Activated T-cell treated with anti-CD3 and anti-CD28 coated beads, Interleukin-2, amount 50 U/mL, for 4 hours (primary cell): ENCODE data around the gene WDR89. TPM values are rescaled to one million over a fixed set of nuclear protein-coding genes. Genes with fewer than 3 reads are reported as not detected.
"Not testable (repeated sequence)": the region's sequence is repeated elsewhere in the genome, so short reads cannot be mapped to it uniquely, and the experiment has no call there.

ENCODE experiments used
- ATAC-seq, 2 donors: fragments of 200-7000 bp; cut with Tn5 transposase; one replicate each; pipeline ENCODE4 v1.10.0; 2021
- DNase-seq: peaks from one replicate; pipeline ENCODE4 v3.0.0-alpha.2; 2020
- H3K27me3 Mint-ChIP-seq: one replicate; pipeline ENCODE4 v1.8.0; 2021; ENCODE audit warnings: low read depth, mixed read lengths
- H3K36me3 Mint-ChIP-seq: one replicate; pipeline ENCODE4 v1.8.0; 2022; ENCODE audit warnings: mixed read lengths; ENCODE audit not compliant: insufficient read depth
- H3K4me1 Mint-ChIP-seq: one replicate; pipeline ENCODE4 v1.8.0; 2021; ENCODE audit warnings: low read depth, mixed read lengths
- H3K4me3 Mint-ChIP-seq: one replicate; pipeline ENCODE4 v1.8.0; 2021; ENCODE audit warnings: mild to moderate bottlenecking, moderate library complexity, mixed read lengths
- H3K9me3 Mint-ChIP-seq: one replicate; pipeline ENCODE4 v1.8.0; 2021; ENCODE audit warnings: mixed read lengths
- total RNA-seq, 3 donors: library from RNA; stranded (reverse); gene quantifications; one replicate each; pipeline ENCODE4 v1.2.1, GENCODE V29; 2021

The WDR89 gene
- total RNA-seq, 3 donors from 2014 or later: 33.1 to 38.5 (median 33.2) TPM

DNA sequence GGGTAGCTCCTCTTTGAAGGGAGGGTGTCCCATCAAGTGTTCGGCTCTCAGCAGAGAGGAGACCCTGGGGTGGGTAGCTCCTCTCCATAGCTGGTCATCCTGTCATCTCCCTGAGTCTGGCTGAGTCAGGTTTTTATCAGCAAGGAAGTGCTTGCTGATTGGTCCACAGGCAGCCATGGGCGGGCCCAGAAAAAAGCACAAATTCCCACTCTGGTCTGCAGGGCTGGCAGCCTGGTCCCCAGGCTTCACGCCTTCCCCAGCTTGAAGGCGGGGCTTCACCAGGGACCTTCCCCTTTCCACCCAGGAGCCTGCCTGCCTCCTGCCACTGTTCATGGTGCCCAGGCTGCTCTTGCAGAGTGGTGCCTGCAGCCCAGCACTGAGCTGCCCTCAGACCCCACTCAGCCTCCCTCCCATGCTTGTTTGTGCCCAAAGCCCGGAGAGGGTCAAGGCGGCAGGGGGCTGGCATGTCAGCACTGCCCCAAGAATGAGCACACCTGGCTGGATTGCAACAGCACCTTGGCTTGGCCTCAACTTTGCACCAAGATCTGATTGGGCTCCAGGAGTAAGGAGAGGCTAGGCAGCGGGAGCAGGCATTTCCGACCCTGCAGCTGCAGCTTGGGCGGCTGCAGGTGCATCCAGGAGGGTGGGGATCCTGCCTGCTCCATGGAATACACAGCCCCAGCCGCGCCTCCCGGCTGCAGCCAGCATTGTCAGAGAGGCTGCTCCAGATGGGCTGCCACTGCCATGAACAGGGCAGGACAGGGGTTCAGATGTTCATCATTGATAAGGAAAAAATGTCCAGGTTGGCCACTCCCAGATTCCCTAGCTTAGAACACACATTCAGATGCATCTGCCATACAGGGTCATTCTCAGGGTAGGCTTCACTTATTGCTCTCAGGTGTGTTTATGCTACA is 22.0 kb upstream of the WDR89 start:
- no peak overlapping the region for H3K4me3 Mint-ChIP-seq
- ATAC-seq: no peak

GRCh38 chr14:63662776-63663175 is 21.1 kb upstream of the WDR89 start:
- Mint-ChIP-seq H3K4me1 (no peaks in the 10 kb centered on the region), H3K4me3 (no peak overlapping the region), H3K27me3 (no peaks in the 10 kb centered on the region), H3K9me3 (no peaks in the 10 kb centered on the region), H3K36me3 (peaks cover 2% of the 10 kb centered on the region)
- DNase-seq: no peak
- no peak for ATAC-seq

More for the DNA sequence above, 22.0 kb upstream of the WDR89 start:
- H3K27me3 Mint-ChIP-seq: no peaks in the 10 kb centered on the region
- H3K9me3 Mint-ChIP-seq: no peaks in the 10 kb centered on the region
- H3K36me3 Mint-ChIP-seq: peaks cover 2% of the 10 kb centered on the region
- H3K4me1 Mint-ChIP-seq: no peaks in the 10 kb centered on the region
- no peak for DNase-seq

DNA sequence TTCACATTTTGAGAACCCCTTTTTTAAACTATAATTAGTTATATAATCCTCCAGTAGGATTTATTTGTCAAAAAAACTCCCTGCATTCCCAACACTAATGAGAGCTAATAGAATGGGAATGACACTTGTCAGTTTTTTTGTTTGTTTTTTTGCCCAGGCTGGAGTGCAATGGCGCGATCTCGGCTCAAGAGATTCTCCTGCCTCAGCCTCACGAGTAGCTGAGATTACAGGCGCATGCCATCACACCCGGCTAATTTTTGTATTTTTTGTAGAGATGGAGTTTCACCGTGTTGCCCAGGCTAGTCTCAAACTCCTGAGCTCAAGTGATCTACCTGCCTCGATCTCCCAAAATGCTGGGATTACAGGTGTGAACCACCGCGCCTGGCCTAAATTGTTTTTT is 20.2 kb upstream of the WDR89 start:
- not testable (repeated sequence) for ATAC-seq

DNA sequence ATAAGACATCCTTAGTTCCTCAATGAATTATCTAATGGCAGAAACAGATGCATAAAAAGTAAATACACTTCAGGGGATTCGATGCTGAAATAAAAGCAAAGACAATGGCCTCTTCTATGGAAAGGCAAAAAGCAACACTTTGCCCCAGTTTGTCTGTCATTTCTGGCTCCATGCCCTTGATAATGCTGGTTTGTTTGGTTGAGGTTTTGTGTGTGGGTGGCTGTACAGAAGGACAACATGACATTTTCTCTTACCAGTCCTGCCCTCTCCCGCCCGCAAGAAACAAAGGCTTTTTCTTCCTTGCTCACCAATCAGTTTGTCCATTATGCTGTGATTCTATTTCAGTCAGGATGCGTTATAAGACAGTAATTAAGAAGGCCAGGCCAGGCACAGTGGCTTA is 18.1 kb upstream of the WDR89 start:
- Mint-ChIP-seq H3K36me3 (peaks cover 12% of the 10 kb centered on the region), H3K4me3 (no peak overlapping the region), H3K4me1 (no peaks in the 10 kb centered on the region), H3K27me3 (no peaks in the 10 kb centered on the region), H3K9me3 (no peaks in the 10 kb centered on the region)
- DNase-seq: no peak
- ATAC-seq: no peak

More for the DNA sequence above, 20.2 kb upstream of the WDR89 start:
- DNase-seq, H3K4me1 Mint-ChIP-seq, H3K27me3 Mint-ChIP-seq, H3K9me3 Mint-ChIP-seq, H3K36me3 Mint-ChIP-seq, H3K4me3 Mint-ChIP-seq: not testable (repeated sequence)

DNA sequence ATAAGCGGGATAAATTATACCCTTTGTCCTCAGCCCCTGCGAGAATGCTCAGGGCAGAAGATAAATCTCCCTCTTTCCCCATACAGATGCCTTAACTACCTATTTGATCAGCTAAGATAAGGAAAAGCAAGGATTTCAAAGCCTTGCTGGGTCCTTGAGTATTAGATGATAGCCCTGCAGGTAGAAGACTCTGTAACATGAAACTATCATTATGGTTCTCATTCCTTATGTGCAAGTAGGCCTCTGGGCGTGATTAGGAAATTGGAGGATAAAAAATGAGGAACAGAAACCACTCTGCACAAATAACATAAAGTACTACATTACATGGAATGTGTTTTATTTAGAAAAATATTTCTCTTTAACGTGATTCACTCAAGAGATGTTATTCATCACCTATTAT is 14.5 kb upstream of the WDR89 start:
- DNase-seq (no peak), ATAC-seq (no peak)
- no peaks in the 10 kb centered on the region for H3K27me3 Mint-ChIP-seq
- no peak overlapping the region for H3K4me3 Mint-ChIP-seq
- peaks cover 11% of the 10 kb centered on the region for H3K4me1 Mint-ChIP-seq
- H3K9me3 Mint-ChIP-seq: no peaks in the 10 kb centered on the region
- H3K36me3 Mint-ChIP-seq: peaks cover 15% of the 10 kb centered on the region

GRCh38 chr14:63654936-63655335 is 13.3 kb upstream of the WDR89 start:
- Mint-ChIP-seq H3K4me1 (peaks cover 21% of the 10 kb centered on the region), H3K27me3 (no peaks in the 10 kb centered on the region), H3K36me3 (peaks cover 15% of the 10 kb centered on the region), H3K4me3 (no peak overlapping the region), H3K9me3 (no peaks in the 10 kb centered on the region)
- DNase-seq (no peak), ATAC-seq (no peak)

GRCh38 chr14:63654346-63654745 is 12.7 kb upstream of the WDR89 start:
- Mint-ChIP-seq H3K36me3 (peaks cover 12% of the 10 kb centered on the region), H3K4me1 (peaks cover 25% of the 10 kb centered on the region), H3K4me3 (no peak overlapping the region), H3K9me3 (no peaks in the 10 kb centered on the region), H3K27me3 (no peaks in the 10 kb centered on the region)
- DNase-seq: no peak
- ATAC-seq: no peak

DNA sequence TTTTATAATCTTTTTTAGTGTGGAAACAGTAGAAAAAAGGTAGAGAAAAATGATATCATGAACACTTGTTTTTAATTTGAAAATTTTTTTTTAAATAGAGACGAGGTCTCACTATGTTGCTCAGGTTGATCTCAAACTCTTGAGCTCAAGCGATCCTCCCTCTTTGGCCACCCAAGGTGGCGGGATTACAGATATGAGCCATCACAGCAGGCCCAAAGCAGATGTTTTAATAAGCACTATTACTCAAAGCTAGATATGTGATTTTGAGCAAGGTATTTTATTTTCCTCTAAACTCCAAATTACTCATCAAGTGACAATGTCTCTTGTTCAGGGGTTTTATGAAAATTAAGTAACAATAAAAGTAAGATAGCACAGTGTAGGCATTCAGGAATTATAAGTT is 10.7 kb upstream of the WDR89 start:
- ATAC-seq: no peak
- Mint-ChIP-seq H3K27me3 (no peaks in the 10 kb centered on the region), H3K9me3 (no peaks in the 10 kb centered on the region), H3K4me1 (peaks cover 31% of the 10 kb centered on the region), H3K4me3 (no peak overlapping the region), H3K36me3 (peaks cover 16% of the 10 kb centered on the region)
- no peak for DNase-seq

GRCh38 chr14:63650256-63650952 is 8.7 kb upstream of the WDR89 start:
- Mint-ChIP-seq H3K4me3 (peak overlapping the region; percentile 59), H3K27me3 (no peaks in the 10 kb centered on the region), H3K36me3 (peaks cover 6% of the 10 kb centered on the region), H3K9me3 (no peaks in the 10 kb centered on the region), H3K4me1 (peaks cover 37% of the 10 kb centered on the region)
- ATAC-seq: peak; percentile 92 to 95
- DNase-seq: peak; percentile 38

GRCh38 chr14:63647696-63648410 is 6.2 kb upstream of the WDR89 start:
- DNase-seq (no peak), ATAC-seq (no peak)
- peaks cover 42% of the 10 kb centered on the region for H3K4me1 Mint-ChIP-seq
- peaks cover 3% of the 10 kb centered on the region for H3K36me3 Mint-ChIP-seq
- no peaks in the 10 kb centered on the region for H3K27me3 Mint-ChIP-seq
- no peak overlapping the region for H3K4me3 Mint-ChIP-seq
- no peaks in the 10 kb centered on the region for H3K9me3 Mint-ChIP-seq

- ATAC-seq (no peak), DNase-seq (no peak)
- Mint-ChIP-seq H3K4me3 (no peak overlapping the region), H3K4me1 (peaks cover 29% of the 10 kb centered on the region), H3K9me3 (no peaks in the 10 kb centered on the region), H3K36me3 (peaks cover 3% of the 10 kb centered on the region), H3K27me3 (no peaks in the 10 kb centered on the region)
Measured at GRCh38 chr14:63644741-63645140, 3.1 kb upstream of the WDR89 start.

DNA sequence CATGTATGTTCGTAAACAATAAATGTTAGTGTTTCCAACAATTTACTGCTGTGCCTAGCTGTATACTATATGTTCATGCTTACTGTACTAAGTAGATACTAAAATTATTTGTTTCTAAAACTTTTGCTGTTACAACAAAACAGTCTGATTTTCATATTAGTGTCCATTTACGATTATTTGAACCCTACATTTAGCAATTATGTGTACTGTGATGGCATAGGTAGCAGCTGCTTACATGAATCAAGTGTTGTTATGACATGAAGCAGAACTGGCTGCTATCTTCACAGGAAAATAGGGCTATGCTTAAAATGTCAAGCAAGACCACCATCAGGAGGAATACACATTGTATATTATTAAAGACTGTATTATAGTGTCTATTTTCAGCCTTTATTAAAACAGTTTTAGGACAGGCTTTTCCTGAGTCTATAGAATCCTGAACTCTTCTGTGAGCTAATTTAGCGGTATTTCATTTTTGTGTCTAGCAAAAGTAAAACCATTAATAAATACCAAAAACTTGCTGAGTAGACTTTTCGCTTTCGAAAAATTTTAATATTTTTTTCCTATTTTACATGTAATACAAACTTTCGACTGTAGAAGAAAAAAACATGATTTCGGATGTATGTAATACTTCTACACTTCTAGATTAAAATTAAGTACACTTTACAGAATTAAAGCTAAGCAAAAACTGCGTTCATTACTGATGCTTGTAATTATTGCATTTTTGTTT is 1.1 kb upstream of the WDR89 start:
- ATAC-seq (no peak), DNase-seq (no peak)
- H3K36me3 Mint-ChIP-seq: peaks cover 7% of the 10 kb centered on the region
- no peaks in the 10 kb centered on the region for H3K27me3 Mint-ChIP-seq
- H3K9me3 Mint-ChIP-seq: no peaks in the 10 kb centered on the region
- peak overlapping the region; percentile 92 for H3K4me3 Mint-ChIP-seq
- peaks cover 37% of the 10 kb centered on the region for H3K4me1 Mint-ChIP-seq

GRCh38 chr14:63642229-63642611 is 549 bp upstream of the WDR89 start:
- H3K27me3 Mint-ChIP-seq: no peaks in the 10 kb centered on the region
- ATAC-seq (peak; percentile 71 to 72), DNase-seq (peak; percentile 64)
- peaks cover 36% of the 10 kb centered on the region for H3K4me1 Mint-ChIP-seq
- H3K9me3 Mint-ChIP-seq: no peaks in the 10 kb centered on the region
- H3K36me3 Mint-ChIP-seq: peaks cover 8% of the 10 kb centered on the region
- H3K4me3 Mint-ChIP-seq: peak overlapping the region; percentile 92

- no peaks in the 10 kb centered on the region for H3K27me3 Mint-ChIP-seq
- peak overlapping the region; percentile 2 for H3K4me3 Mint-ChIP-seq
- H3K9me3 Mint-ChIP-seq: peaks cover 16% of the 10 kb centered on the region
- ATAC-seq (no peak), DNase-seq (no peak)
- peaks cover 32% of the 10 kb centered on the region for H3K36me3 Mint-ChIP-seq
- H3K4me1 Mint-ChIP-seq: peaks cover 56% of the 10 kb centered on the region
Measured at GRCh38 chr14:63638493-63638892, 3.2 kb downstream of the WDR89 start.
